Measurements from ENCODE around the gene RNASE4. TPM values are rescaled to one million over a fixed set of nuclear protein-coding genes. Genes with fewer than 3 reads are reported as not detected.
"Not testable (repeated sequence)": the region's sequence is repeated elsewhere in the genome, so short reads cannot be mapped to it uniquely, and the experiment has no call there.

RNASE4 gene
- total RNA-seq = under 1 TPM; 0.08 to 0.18 (median 0.15) TPM

- peaks cover 6% of the 10 kb centered on the region for H3K4me1 Mint-ChIP-seq (ENCODE audit: low read depth)
- DNase-seq = peak; percentile 80
- ATAC-seq = peak; percentile 27 to 29
- H3K4me3 Mint-ChIP-seq = no peak within 1 kb of the TSS
- H3K36me3 Mint-ChIP-seq (ENCODE audit: insufficient read depth) = no peaks in the 10 kb centered on the region
- H3K27me3 Mint-ChIP-seq (ENCODE audit: low read depth) = no peaks in the 10 kb centered on the region
- H3K9me3 Mint-ChIP-seq = no peaks in the 10 kb centered on the region
Observed at GRCh38 chr14:20683891-20684661, at the start of gene RNASE4. Gene RNASE4, plus strand, starts transcription at chr14:20684560. Its CDS starts 14,812 bp downstream, at chr14:20699372.

GRCh38 chr14:20641591-20641990 is 42.8 kb upstream of the RNASE4 start, which contains the start of gene OR6S1:
Gene OR6S1, minus strand, starts transcription at chr14:20641691. Its CDS starts 0 bp downstream, at chr14:20641691.
- H3K27me3 Mint-ChIP-seq (ENCODE audit: low read depth) = peaks cover 29% of the 10 kb centered on the region
- DNase-seq = no peak
- no peak for ATAC-seq
- H3K9me3 Mint-ChIP-seq = no peaks in the 10 kb centered on the region
- no peak within 1 kb of the TSS for H3K4me3 Mint-ChIP-seq
- no peaks in the 10 kb centered on the region for H3K4me1 Mint-ChIP-seq (ENCODE audit: low read depth)
- H3K36me3 Mint-ChIP-seq (ENCODE audit: insufficient read depth) = no peaks in the 10 kb centered on the region

GRCh38 chr14:20642182-20642581 is 42.2 kb upstream of the RNASE4 start:
- H3K4me3 Mint-ChIP-seq = no peak overlapping the region
- no peak for ATAC-seq
- no peaks in the 10 kb centered on the region for H3K4me1 Mint-ChIP-seq (ENCODE audit: low read depth)

GRCh38 chr14:20642755-20643154 is 41.6 kb upstream of the RNASE4 start:
- not testable (repeated sequence) for H3K4me1 Mint-ChIP-seq (ENCODE audit: low read depth); DNase-seq; ATAC-seq; H3K4me3 Mint-ChIP-seq; H3K36me3 Mint-ChIP-seq (ENCODE audit: insufficient read depth); H3K9me3 Mint-ChIP-seq
- H3K27me3 Mint-ChIP-seq (ENCODE audit: low read depth) = peaks cover 28% of the 10 kb centered on the region

More at GRCh38 chr14:20642182-20642581, 42.2 kb upstream of the RNASE4 start:
- H3K36me3 Mint-ChIP-seq (ENCODE audit: insufficient read depth) = no peaks in the 10 kb centered on the region
- peaks cover 26% of the 10 kb centered on the region for H3K27me3 Mint-ChIP-seq (ENCODE audit: low read depth)
- DNase-seq = no peak
- H3K9me3 Mint-ChIP-seq = no peaks in the 10 kb centered on the region

- H3K4me3 Mint-ChIP-seq = no peak overlapping the region
- ATAC-seq = no peak
- DNase-seq = no peak
- H3K4me1 Mint-ChIP-seq (ENCODE audit: low read depth) = no peaks in the 10 kb centered on the region
- H3K36me3 Mint-ChIP-seq (ENCODE audit: insufficient read depth) = no peaks in the 10 kb centered on the region
- no peaks in the 10 kb centered on the region for H3K9me3 Mint-ChIP-seq
- peaks cover 29% of the 10 kb centered on the region for H3K27me3 Mint-ChIP-seq (ENCODE audit: low read depth)
Observed at GRCh38 chr14:20644520-20644919, 39.8 kb upstream of the RNASE4 start.

GRCh38 chr14:20645481-20645880 is 38.9 kb upstream of the RNASE4 start:
- Mint-ChIP-seq H3K27me3 (ENCODE audit: low read depth) (peaks cover 27% of the 10 kb centered on the region), H3K36me3 (ENCODE audit: insufficient read depth) (no peaks in the 10 kb centered on the region), H3K4me1 (ENCODE audit: low read depth) (no peaks in the 10 kb centered on the region), H3K9me3 (no peaks in the 10 kb centered on the region), H3K4me3 (no peak overlapping the region)
- ATAC-seq (no peak), DNase-seq (no peak)

GRCh38 chr14:20652996-20653975 is 31.1 kb upstream of the RNASE4 start:
- Mint-ChIP-seq H3K27me3 (ENCODE audit: low read depth) (peaks cover 67% of the 10 kb centered on the region), H3K36me3 (ENCODE audit: insufficient read depth) (no peaks in the 10 kb centered on the region), H3K9me3 (no peaks in the 10 kb centered on the region), H3K4me1 (ENCODE audit: low read depth) (peaks cover 25% of the 10 kb centered on the region), H3K4me3 (peak overlapping the region; percentile 54)
- no peak for DNase-seq
- ATAC-seq = peak; percentile 79 to 82

GRCh38 chr14:20655851-20656250 is 28.5 kb upstream of the RNASE4 start:
- Mint-ChIP-seq H3K9me3 (no peaks in the 10 kb centered on the region), H3K4me3 (no peak overlapping the region)
- no peak for ATAC-seq

GRCh38 chr14:20656274-20656673 is 28.1 kb upstream of the RNASE4 start:
- no peaks in the 10 kb centered on the region for H3K9me3 Mint-ChIP-seq
- no peak for DNase-seq
- H3K4me1 Mint-ChIP-seq (ENCODE audit: low read depth) = peaks cover 26% of the 10 kb centered on the region
- no peaks in the 10 kb centered on the region for H3K36me3 Mint-ChIP-seq (ENCODE audit: insufficient read depth)
- H3K27me3 Mint-ChIP-seq (ENCODE audit: low read depth) = peaks cover 74% of the 10 kb centered on the region
- H3K4me3 Mint-ChIP-seq = no peak overlapping the region
- ATAC-seq = no peak

More at GRCh38 chr14:20655851-20656250, 28.5 kb upstream of the RNASE4 start:
- Mint-ChIP-seq H3K27me3 (ENCODE audit: low read depth) (peaks cover 77% of the 10 kb centered on the region), H3K4me1 (ENCODE audit: low read depth) (peaks cover 26% of the 10 kb centered on the region), H3K36me3 (ENCODE audit: insufficient read depth) (no peaks in the 10 kb centered on the region)
- no peak for DNase-seq

GRCh38 chr14:20657216-20658211 is 26.8 kb upstream of the RNASE4 start:
- H3K27me3 Mint-ChIP-seq (ENCODE audit: low read depth) = peaks cover 64% of the 10 kb centered on the region
- no peak overlapping the region for H3K4me3 Mint-ChIP-seq
- no peaks in the 10 kb centered on the region for H3K9me3 Mint-ChIP-seq
- ATAC-seq = peak; percentile 44 to 49
- H3K4me1 Mint-ChIP-seq (ENCODE audit: low read depth) = peaks cover 28% of the 10 kb centered on the region
- H3K36me3 Mint-ChIP-seq (ENCODE audit: insufficient read depth) = no peaks in the 10 kb centered on the region
- peak; percentile 18 for DNase-seq

- Mint-ChIP-seq H3K9me3 (no peaks in the 10 kb centered on the region), H3K4me3 (no peak overlapping the region), H3K4me1 (ENCODE audit: low read depth) (peaks cover 30% of the 10 kb centered on the region), H3K36me3 (ENCODE audit: insufficient read depth) (no peaks in the 10 kb centered on the region), H3K27me3 (ENCODE audit: low read depth) (peaks cover 57% of the 10 kb centered on the region)
- no peak for ATAC-seq
- DNase-seq = no peak
Observed at GRCh38 chr14:20658246-20658645, 26.1 kb upstream of the RNASE4 start.

- no peaks in the 10 kb centered on the region for H3K9me3 Mint-ChIP-seq
- DNase-seq = no peak
Observed at GRCh38 chr14:20659336-20659735, 25.0 kb upstream of the RNASE4 start.

GRCh38 chr14:20659813-20660395 is 24.5 kb upstream of the RNASE4 start:
- peaks cover 29% of the 10 kb centered on the region for H3K4me1 Mint-ChIP-seq (ENCODE audit: low read depth)
- DNase-seq (no peak), ATAC-seq (no peak)
- H3K36me3 Mint-ChIP-seq (ENCODE audit: insufficient read depth) = no peaks in the 10 kb centered on the region
- no peaks in the 10 kb centered on the region for H3K9me3 Mint-ChIP-seq
- H3K27me3 Mint-ChIP-seq (ENCODE audit: low read depth) = peaks cover 47% of the 10 kb centered on the region
- H3K4me3 Mint-ChIP-seq = no peak overlapping the region

More at GRCh38 chr14:20659336-20659735, 25.0 kb upstream of the RNASE4 start:
- no peak for ATAC-seq
- Mint-ChIP-seq H3K4me1 (ENCODE audit: low read depth) (peaks cover 30% of the 10 kb centered on the region), H3K36me3 (ENCODE audit: insufficient read depth) (no peaks in the 10 kb centered on the region), H3K4me3 (no peak overlapping the region), H3K27me3 (ENCODE audit: low read depth) (peaks cover 51% of the 10 kb centered on the region)

Data from activated T-cell treated with anti-CD3 and anti-CD28 coated beads, Interleukin-2, amount 50 U/mL, for 4 hours (primary cell).